NCI-H1105 (cell line): ENCODE results near the gene PHF5A.
"Not testable (repeated sequence)": the region's sequence is repeated elsewhere in the genome, so short reads cannot be mapped to it uniquely, and the experiment has no call there.

Experiments
- DNase-seq: peaks from one replicate; lab custom pipeline; 2025; lab: John Stamatoyannopoulos, UW

Gene PHF5A

DNA sequence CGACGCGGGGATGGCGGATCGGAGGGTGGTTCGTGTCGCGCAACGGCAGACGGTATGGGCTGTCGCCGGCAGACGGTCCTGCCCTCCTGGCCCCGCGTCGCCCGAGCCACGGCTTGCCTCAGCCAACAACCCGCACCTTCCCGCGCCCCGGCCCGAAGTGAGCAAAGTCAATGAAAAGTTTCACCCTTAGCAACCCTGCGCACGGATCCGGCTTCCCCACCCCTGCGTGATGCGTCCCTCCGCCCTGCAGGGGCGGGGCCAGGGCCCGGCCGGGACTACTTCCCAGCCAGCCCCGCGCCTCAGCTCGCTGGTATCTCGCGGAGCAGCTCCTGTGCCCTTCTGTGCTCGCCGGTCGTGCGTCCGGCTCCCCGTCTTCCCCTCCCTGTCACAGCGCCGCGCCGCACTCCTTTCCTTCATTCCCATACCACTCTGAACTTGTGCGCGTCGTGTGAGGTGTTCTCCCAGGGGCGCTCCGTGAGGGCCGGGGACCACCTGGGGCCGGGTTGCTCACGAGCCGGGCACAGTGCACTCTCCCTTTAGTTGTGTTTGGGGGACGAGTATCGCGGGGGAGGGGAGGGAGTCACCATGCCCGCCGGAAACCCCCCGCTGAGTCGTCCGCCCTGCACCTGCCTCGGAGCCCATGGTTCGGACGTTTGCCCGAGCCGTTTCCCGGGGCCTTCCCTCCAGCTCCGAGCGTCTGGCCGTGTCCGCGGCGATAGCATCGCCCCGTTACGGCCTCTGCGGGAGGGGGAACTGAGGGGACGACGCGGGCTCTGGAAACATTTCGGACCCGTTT lies 21.7 kb downstream of the PHF5A start, which contains the start of gene TOB2:
TSS of gene TOB2 (minus strand) at position 163 of the 796 bp plus-strand sequence. CDS start 9,456 bp downstream, outside the sequence.
- peak; percentile 91 for DNase-seq

DNA sequence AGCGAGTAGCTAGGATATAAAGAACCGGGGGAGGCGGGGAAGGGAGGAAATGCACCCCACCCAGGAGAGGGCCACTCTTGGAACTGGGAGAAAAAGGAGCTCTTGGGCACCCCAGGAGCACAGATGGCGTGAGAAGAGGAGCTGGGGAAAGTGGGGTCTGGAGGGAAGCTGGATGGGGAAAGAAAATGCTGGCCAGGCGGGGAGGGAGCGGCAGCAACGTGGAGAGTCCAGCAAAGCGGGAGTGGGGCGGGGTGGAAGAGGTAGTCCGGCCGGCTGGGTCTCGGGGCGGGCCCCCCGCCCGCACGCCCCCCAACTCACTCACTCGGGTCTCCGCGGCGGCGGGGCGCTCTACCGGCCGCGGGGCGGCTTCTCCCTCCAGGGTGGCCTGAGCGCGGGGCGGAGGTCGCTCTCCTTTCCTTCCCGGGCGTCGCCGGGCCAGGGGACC lies 22.4 kb downstream of the PHF5A start:
- no peak for DNase-seq

DNA sequence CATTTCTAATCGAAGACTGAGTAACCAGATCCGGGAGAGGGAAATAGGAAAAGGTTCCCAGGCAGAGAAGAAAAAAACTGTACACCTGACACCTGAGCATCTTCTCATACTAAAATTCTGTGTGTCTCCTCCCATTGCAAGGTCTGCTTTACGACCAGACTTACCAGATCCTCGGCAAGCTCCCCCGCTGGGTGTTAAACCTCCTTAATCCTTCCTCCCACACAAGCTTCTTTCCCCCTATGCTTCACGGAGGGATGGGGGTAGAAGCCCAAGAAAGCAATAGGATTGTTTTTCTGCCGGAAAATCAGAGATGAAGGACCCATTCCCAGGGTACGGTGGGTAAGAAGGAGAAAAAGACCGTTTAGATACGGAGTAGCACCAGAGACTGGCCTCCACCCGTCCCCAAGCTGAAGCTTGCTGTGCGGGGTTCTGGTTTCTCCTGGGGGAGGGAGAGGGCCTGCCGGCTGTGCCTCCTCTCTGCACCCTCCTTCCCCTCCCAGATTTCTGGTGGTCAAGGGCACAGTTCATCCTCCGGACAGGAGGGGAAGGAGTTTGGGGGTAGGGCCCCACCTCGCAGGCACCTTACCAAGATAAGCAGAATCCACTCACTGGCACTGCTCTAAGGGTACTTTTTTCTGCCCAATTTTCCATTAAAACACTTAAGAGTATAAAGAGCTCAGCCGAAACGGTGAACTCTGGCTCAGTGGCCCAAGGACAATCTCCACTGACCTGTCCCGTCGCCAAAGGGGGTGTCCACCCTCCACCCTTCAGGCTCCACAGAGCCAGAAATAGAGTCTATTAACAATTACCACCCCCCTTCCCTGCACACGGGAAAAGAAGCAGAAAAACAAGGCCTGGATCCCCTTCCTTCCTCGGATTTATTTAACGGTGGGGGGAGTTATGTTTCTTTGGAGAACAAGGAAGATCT lies 23.1 kb downstream of the PHF5A start:
- no peak for DNase-seq

DNA sequence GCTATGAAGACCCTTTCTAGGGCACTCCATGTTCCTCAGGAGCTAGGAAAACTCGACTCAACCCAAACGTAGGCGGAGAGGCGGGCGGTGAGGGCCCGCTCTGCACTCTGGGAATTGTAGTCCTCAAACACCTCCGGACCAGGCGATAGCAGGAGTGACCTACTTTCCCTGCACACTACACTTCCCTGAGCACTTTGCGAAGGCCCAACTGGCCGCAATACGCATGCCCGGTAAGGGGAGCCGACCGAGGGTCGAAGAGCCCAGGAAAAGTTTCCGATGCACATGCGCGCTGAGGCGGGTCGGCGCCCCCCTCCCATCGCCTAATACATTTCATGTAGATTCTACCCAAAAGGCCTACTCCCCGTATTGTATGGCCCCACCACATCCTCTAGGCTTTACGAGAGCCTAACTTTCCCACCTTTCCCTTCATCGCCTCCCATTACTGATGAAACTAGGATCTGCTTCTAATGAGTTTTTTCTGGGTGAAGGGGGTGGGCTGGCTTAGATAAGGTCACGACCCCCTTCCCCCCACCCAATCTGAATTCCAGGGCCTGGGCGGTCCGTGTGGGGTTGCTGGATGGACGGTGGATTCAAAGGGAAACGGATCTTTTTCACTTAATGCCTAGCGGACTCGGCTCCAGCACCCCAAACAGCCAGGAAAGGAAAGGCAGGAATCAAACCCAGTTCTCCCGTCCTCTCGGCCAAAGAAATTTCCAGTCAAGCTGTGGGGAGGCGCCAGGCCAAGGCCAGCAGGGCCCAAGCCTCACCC lies 23.9 kb downstream of the PHF5A start:
- DNase-seq = peak; percentile 92

DNA sequence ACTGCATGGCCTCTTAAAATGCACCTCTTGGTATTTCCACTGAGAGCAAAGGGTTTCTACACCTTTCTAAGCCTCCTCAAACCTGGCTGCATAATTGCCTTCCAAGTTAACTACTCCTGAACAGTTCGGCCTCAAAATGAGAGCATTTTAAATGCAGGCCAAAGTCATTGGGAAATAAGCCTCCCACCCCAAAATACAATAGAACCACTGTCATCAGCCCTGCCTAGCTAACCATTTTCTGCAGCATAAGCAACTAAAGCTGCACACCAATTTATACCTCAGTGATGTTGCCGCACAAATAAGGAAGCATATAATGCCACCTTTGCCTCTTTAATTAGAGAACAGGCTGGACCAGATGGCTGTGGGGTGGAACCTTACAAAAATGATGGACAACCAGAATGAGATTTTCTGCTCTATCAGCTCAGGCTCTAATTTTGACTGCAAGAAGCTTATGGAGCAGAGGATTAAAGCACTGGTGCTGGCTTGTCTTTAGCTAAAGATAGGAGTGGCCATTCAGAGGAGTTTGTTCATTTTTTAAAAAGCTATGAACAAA lies 26.2 kb downstream of the PHF5A start:
- DNase-seq = no peak

DNA sequence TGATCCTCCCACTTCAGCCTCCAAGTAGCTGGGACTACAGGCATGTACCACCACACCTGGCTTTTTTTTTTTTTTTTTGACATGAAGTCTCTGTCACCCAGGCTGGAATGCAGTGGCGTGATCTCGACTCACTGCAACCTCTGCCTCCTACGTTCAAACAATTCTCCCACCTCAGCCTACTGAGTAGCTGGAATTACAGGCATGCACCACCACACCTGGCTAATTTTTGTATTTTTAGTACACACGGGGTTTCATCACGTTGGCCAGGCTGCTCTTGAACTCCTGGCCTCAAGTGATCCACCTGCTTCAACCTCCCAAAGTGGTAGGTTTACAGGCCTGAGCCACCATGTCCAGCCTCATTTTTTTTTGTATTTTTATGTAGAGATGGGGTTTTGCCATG lies 28.0 kb downstream of the PHF5A start:
- DNase-seq = not testable (repeated sequence)

DNA sequence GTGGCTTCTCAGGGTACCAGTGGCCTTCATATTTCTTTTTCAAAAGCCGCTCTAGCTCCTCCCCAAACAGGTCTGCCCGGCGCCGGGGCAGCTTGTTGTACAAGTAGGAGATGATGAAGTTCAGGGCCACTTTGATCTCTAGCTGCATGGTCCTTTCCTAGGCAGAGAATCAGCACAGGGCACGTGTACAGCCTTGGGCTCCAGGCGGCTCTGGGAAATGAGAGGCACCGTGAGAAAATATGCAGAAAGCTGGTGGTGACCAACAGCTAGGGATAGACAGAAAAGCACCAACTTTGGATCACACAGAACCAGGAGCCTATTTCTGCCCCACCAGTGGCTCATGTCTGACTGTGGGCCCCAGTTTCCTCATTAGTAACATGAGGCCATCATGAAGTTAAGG lies 31.3 kb downstream of the PHF5A start:
- no peak for DNase-seq

DNA sequence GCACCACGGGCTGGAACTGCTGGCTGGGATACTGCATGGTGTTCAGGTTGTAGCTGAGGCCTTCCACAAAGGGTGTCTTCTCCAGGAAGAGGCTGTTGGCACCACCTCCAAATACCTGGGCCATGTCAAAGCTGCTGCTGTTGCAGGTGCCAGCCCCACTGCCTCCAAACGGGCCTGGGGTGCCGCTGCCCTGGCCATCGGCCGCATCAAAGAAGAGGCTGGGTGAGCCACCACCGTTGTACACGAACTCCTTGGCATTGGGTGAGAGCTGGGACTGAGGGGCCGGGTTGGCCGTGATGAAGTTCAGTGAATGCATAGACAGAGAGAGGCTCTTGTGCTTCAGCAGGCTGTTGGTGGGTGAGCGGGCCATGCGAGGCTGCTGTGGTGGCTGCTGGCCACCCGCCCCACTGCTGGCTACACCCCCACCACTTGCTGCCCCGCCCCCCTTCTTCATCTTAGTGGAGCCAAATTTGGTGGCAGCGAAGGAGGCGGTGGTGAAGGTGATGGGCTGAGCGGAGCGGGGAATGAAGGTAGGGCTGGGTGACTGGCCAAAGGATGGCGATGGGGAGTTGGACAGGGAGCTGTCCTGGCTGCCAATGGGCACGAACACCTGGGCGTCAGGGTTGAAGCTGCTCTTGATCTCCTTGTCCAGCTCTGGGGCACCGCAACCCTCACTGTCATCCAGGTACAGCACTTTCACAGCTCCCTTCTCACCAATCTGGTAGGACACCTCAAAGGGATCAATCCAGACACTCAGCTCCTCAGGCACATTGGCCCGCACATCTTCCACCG lies 32.0 kb downstream of the PHF5A start:
- DNase-seq = no peak

DNA sequence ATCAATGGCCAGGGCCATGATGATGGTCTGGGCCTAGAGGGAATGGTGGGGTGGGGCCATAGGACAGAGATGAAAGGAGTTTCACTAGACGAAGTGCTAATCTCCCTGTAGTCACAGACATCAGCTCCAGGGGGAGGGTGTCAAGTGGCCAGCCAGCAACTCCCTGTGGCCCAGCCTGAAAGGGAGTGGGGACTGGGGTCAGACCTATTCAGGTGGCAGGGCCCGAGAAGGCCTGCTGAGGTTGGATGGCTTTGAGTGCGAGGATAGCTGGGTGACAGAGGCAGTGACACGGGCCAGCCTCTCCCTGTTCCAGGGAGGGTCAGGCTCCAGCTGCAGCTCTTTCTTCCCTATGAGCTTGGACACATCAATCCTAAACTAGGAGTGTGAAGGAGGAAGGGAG lies 32.9 kb downstream of the PHF5A start:
- DNase-seq = no peak

DNA sequence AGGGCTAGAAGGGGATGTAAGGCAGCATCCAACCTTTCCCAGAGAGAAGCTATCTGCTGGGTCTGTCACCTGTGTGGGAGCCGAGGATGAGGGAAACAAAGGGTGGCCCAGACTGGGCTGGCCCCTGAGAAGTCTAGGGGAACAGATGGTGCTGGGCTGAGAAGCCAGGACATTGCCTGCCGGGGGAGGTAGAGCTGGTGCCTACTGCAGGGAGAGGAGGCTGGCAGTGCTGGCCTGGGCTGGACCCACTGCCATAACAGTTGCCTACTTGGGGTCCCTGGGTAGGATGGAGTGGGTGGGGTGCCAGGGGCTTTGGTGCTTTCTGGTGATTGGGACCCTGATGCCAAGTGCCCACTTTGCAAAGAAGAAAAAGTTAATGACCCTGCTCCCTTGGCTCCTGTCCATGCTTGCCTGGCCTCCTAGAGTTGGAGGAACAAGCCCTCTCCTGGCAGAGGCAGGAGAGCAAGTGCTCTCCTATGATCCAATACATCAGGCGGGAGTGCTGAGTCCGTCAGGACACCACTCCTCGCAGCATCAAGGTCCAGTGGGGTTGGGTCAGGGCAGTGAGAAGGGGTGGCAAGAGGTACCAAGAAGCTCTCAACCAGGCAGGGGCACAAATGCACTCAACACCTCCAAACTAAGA lies 34.0 kb downstream of the PHF5A start:
- not testable (repeated sequence) for DNase-seq

DNA sequence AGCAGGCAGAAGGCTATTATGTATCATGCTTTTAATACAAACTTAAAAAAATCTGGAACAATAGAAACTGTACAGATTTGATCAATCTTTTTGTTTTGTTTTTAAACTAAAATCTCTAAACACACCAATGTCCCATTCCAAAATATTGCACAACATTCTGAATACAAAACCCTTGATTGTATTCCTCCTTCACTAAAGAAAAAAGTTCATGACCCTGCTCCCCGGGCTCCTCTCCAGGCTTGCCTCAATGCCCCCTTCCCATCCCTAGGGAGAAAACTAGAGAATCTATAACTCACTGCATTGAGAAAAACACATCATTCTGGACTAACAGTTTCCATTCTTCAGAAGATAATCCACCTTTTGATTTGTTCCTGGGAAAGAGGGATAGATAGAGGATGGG lies 35.0 kb downstream of the PHF5A start:
- not testable (repeated sequence) for DNase-seq

DNA sequence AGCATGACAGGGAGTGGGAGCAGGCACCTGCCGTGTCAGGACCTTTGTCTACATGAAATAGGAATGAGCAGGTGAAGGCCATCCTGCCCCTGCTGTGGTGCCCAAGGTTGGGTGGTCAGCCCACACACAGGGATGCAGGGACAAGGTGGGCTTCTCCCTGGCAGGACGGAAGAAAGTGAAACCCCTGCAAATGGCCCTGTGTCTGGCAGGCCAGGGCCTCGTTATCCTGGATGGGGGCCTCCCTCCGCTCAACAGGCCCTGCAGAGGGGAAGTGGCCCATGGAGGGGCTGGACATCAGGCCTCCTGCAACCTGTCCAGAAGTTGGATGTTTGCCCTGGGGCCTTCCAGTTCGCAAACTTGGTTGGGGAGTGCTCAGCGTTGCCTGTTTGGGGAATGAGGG lies 36.8 kb downstream of the PHF5A start:
- no peak for DNase-seq

DNA sequence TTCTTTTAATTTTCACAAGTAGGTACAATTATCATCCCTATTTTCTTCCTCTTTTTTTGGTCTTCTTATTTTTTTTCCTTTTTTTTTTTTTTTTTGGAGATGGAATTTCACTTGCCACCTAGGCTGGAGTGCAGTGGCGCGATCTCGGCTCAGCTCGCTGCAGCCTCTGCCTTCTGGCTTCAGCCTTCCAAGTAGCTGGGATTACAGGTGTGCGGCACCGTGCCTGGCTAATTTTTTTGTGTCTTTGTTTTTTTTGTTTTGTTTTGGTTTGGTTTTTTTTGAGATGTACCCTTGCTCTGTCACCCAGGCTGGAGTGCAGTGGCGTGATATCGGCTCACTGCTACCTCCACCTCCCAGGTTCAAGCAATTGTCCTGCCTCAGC lies 38.5 kb downstream of the PHF5A start:
- DNase-seq = no peak

DNA sequence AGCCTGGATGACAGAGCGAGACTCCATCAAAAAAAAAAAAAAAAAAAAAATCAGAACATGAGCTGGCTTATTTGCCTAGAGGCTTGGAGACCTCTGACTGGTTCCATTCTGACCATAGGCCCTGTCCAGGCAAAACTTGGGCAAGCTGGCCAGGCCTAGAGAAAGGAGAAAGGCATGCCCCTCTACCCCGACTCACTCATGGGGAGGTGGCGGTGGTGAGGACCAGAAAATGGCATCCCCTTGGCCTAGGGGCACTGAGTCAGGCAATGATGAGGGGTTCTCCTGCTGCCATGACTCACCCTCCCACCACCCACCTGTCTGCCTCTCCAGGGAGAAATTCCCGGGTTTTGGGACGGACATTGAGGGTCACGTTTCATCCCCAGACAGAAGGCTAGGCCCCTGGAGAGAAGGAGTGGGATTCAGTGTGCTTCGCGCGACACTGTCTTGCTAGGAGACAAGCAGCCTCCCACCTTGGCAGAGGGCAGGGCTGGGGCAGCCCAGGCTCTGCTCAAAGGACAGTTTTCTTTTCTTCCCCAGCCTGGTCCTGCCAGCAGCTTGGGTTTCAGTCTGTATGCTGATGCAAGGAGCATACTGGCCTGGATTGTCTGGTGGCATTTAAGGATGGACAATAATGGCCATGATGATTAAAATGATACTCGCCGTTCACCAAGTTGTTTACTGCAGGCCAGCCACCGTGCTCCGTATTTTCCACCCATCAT lies 39.1 kb downstream of the PHF5A start:
- no peak for DNase-seq

DNA sequence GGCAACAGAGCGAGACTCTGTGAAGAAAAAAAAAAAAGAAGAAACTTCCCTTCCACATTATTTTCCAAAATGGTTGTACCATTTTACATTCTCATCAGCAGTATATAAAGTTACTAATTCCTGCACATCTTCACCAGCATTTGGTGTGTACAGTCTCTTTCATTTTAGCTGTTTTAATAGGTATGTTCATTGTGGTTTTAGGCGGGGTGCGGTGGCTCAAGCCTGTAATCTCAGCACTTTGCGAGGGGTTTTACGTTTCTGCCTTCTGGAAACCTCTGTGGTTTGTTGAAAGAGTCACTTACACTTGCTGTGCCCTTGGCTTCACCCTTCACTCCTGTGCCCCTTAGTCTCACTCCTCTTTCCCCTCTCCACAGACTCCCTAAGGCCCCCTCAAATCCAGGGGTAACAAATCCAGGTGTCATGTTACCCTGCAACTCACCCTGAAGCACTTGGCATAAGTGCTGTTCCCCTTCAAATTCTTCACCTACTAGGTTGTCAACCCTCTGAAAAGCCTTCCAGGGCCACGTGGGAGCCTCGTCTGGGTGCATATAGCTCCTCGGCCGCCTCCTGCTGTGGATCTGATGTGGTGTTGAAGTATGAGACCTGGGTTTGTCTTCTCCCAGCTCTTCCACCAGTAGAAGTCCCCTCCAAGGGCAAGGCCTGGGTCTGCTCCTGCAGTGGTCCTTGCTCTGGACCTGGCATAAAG lies 42.7 kb downstream of the PHF5A start:
- no peak for DNase-seq

DNA sequence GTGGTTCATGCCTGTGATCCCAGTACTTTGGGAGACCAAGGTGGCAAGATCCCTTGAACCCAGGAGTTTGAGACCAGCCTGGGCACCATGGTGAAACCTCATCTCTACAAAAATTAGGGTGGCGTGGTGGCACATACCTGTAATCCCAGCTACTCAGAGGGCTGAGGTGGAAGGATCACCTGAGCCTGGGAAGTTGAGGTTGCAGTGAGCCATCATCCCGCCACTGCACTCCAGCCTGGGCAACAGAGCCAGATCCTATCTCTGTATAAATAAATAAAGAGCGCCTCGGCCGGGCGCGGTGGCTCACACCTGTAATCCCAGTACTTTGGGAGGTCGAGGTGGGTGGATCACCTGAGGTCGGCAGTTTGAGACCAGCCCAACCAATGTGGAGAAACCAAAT lies 49.8 kb downstream of the PHF5A start:
- no peak for DNase-seq

DNA sequence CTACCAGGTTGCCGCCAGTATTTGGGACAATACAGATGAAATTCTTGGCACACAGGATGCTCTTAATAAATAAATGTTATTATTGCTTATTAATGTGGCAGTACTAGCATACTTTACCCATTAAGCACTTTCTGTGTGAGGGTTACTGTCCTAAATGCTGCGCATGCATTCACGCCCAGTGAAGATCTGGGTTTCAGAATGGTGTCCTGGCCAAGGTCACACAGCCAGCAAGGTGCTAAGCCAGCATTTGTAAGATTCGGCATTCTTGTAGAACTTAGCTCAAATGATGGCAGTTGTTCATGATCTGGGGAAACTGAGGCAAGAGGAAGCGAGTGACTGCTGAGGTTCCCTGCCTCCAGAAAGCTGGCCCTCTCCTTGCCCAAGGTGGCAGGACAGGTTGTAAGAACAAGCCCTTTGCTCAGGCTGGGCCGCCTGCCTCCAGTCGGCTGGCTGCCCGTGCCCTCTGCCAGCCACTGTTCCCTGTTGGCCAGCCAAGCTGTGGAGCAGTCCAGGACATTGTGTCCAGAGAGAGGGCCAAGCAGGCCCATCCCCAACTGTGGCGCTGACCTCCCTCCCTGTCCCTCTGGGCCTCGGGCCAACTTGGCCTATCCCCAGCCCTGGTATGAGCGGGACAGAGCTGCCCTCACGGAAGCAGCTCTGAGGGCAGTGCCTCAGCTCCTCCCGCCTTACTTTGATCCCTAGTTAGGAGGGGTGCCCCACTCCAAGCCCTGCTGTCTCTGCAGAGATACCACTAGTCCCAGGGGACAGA lies 50.7 kb downstream of the PHF5A start:
- DNase-seq = no peak

DNA sequence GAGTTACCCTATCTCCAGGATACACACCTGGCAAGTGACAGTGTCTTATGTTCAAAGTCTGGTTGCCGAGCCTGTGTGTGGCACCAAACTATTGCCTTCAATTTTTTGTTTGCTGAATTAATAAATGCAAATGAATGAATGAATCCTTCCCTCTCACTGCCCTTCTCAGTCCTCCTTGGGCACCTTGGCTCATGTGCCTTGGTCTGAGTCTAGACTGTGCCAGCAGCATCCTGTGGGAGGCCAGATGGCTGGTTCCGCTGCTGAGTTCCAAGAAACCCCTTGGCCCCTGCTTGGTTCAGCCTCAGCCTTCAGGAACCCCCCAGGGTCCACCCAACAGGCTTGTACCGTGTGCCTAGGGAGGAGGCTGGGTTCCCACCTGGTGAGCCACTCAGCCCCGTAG lies 52.9 kb downstream of the PHF5A start:
- DNase-seq = no peak
